ENCODE data around the gene NCOR1. TPM values are rescaled to one million over a fixed set of nuclear protein-coding genes. Genes with fewer than 3 reads are reported as not detected.

The NCOR1 gene
- total and polyA plus RNA-seq, 10 of the 15 experiments (the other 5 are each of a cell fraction or from before 2014, with no cell fraction given) = 34.5 to 135 (median 82.9) TPM

- Histone ChIP-seq H3K79me2 (ENCODE audit: control insufficient read depth, insufficient read depth, low read length) (no peaks in the 10 kb centered on the region), H3K27ac (ENCODE audit: control insufficient read depth, insufficient read depth) (no peak overlapping the region), H3K36me3 (ENCODE audit: control insufficient read depth in 2 of 2, insufficient read depth in 2 of 2, low read length in 1 of 2) (peaks cover 7 to 54% of the 10 kb centered on the region in 2 experiments), H3K9ac (ENCODE audit: control insufficient read depth, insufficient read depth, low read length) (no peak overlapping the region), H3K4me1 (ENCODE audit: control insufficient read depth, insufficient read depth, low read length) (no peaks in the 10 kb centered on the region), H2AFZ (ENCODE audit: control insufficient read depth, low read depth, low read length) (no peak overlapping the region), H3K27me3 (replicated peaks in 1 of 2; ENCODE audit: control insufficient read depth in 2 of 2, insufficient read depth in 2 of 2, low read length in 1 of 2) (no peaks in the 10 kb centered on the region), H3K9me3 (replicated peaks; ENCODE audit: control insufficient read depth, insufficient read depth, low read length) (no peaks in the 10 kb centered on the region; the same call in 2 of the 3 replicates), H3K4me2 (ENCODE audit: control insufficient read depth, insufficient read depth) (no peak overlapping the region), H4K20me1 (ENCODE audit: control insufficient read depth, insufficient read depth) (no peaks in the 10 kb centered on the region), H3K4me3 (no peak overlapping the region)
- in situ Hi-C loops (cut with MboI) (no loop called here), intact Hi-C loops (cut with micrococcal nuclease; ENCODE audit: unreplicated experiment) (no loop called here)
- no peak for DNase-seq (ENCODE audit: low read depth, low spot score)
- ATAC-seq = no peak
- TF ChIP-seq MEF2B (IDR thresholded peaks at IDR 0.05; ENCODE audit: partially characterized antibody, poor library complexity, severe bottlenecking) = no peak
- no peak for TF ChIP-seq NR2C2 (IDR thresholded peaks at IDR 0.05; ENCODE audit: borderline replicate concordance, control insufficient read depth, insufficient read length, low read depth)
- TF ChIP-seq PRDM15 (CRISPR knock-in tag; IDR thresholded peaks at IDR 0.05) = no peak
- no peak for TF ChIP-seq HDAC6 (IDR thresholded peaks at IDR 0.05; ENCODE audit: unreplicated experiment)
- no peak for TF ChIP-seq RBBP5 (conservative IDR thresholded peaks at IDR 0.05)
- ChIA-PET RAD21 (ENCODE audit: unreplicated experiment) (no interaction called here), POLR2A (no interaction called here), SMC1A (ENCODE audit: uncharacterized antibody, unreplicated experiment) (no interaction called here), CTCF (interaction anchor here (0.6 kb wide), 1 partner anchor 94 kb away, joined by 3 read pairs; no protein-coding TSS in a partner anchor)
- FAIRE-seq = no peak
- BruUV-seq (replicated peaks) = no TSS peak
- WGBS (ENCODE audit: insufficient coverage, insufficient replicate concordance, low lambda C conversion rate, missing lambda C conversion rate) = 97% methylated on average over 2 of the region's 2 CpGs
These were observed 179.1 kb downstream of the NCOR1 start for GRCh38 chr17:16036261-16036660.

Measured in GM12878 (cell line).